Ishikawa (cell line): ENCODE data around the gene DLGAP3.

Source experiments
- EP300 ChIP-seq: IDR thresholded peaks from 2 replicates; pipeline ENCODE4 v1.6.1; 2012; ENCODE audit warnings: borderline replicate concordance
- TAF1 ChIP-seq: IDR thresholded peaks from 2 replicates; pipeline ENCODE4 v1.6.1; 2012; ENCODE audit warnings: low read depth, mild to moderate bottlenecking
- TEAD4 ChIP-seq: IDR thresholded peaks from 2 replicates; pipeline ENCODE4 v1.6.1; 2012
- TF ChIP-seq, protein P1 (sequence below): IDR thresholded peaks from 2 replicates; pipeline ENCODE4 v1.6.1; 2012
- TF ChIP-seq, protein P2 (sequence below): IDR thresholded peaks from 2 replicates; pipeline ENCODE4 v1.6.1; 2012; ENCODE audit warnings: low read depth, mild to moderate bottlenecking
- TF ChIP-seq, protein P3 (sequence below): IDR thresholded peaks from 2 replicates; pipeline ENCODE4 v1.6.1; 2012

DNA sequence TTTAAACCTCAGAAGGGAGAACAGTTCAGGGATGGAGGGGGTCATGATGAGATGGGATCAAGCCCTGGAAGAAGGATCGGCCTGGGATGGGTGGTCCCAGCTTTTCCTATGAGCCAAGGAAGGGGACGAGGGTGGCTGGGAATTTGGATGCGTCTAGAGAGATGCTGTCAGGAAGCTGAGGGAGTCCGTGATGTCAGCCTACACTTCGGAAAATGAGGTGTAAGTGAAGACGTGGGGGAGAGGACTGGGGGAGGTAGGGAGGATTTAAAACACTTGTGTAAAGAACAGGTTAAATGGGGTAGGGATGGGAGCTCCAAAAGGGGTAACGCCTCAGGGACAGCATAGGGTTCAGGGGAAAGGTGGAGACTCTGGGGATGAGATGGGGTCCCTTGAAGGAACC is 27.5 kb downstream of the DLGAP3 start:
- TF ChIP-seq, protein P1, sequence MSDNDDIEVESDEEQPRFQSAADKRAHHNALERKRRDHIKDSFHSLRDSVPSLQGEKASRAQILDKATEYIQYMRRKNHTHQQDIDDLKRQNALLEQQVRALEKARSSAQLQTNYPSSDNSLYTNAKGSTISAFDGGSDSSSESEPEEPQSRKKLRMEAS, result no peak
- TF ChIP-seq, protein P2, sequence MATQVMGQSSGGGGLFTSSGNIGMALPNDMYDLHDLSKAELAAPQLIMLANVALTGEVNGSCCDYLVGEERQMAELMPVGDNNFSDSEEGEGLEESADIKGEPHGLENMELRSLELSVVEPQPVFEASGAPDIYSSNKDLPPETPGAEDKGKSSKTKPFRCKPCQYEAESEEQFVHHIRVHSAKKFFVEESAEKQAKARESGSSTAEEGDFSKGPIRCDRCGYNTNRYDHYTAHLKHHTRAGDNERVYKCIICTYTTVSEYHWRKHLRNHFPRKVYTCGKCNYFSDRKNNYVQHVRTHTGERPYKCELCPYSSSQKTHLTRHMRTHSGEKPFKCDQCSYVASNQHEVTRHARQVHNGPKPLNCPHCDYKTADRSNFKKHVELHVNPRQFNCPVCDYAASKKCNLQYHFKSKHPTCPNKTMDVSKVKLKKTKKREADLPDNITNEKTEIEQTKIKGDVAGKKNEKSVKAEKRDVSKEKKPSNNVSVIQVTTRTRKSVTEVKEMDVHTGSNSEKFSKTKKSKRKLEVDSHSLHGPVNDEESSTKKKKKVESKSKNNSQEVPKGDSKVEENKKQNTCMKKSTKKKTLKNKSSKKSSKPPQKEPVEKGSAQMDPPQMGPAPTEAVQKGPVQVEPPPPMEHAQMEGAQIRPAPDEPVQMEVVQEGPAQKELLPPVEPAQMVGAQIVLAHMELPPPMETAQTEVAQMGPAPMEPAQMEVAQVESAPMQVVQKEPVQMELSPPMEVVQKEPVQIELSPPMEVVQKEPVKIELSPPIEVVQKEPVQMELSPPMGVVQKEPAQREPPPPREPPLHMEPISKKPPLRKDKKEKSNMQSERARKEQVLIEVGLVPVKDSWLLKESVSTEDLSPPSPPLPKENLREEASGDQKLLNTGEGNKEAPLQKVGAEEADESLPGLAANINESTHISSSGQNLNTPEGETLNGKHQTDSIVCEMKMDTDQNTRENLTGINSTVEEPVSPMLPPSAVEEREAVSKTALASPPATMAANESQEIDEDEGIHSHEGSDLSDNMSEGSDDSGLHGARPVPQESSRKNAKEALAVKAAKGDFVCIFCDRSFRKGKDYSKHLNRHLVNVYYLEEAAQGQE, result no peak
- TF ChIP-seq EP300, result no peak
- TF ChIP-seq TEAD4, result no peak
- TF ChIP-seq, protein P3, sequence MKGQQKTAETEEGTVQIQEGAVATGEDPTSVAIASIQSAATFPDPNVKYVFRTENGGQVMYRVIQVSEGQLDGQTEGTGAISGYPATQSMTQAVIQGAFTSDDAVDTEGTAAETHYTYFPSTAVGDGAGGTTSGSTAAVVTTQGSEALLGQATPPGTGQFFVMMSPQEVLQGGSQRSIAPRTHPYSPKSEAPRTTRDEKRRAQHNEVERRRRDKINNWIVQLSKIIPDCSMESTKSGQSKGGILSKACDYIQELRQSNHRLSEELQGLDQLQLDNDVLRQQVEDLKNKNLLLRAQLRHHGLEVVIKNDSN, result no peak
- TF ChIP-seq TAF1, result no peak
